Upper lobe of left lung (tissue), 4 donors: Measurements from ENCODE around the gene PPP1R3G.

Source experiments
- CTCF ChIP-seq, 6 experiments: fragments of 450-650 bp in 4 of 6; fragments of 200-600 bp in 2 of 6; sonication (generic) in 2 of 6; IDR thresholded peaks; one replicate each; pipeline ENCODE4 v1.5.1; 2016 to 2019; ENCODE audit warnings: antibody characterized with exemption in 6 of 6
- EP300 ChIP-seq, 4 donors: sonication (generic); formaldehyde crosslinking; IDR thresholded peaks; one replicate each; pipeline ENCODE4 v1.5.1; 2017; ENCODE audit warnings: antibody characterized with exemption in 4 of 4, control low read depth in 2 of 4
- POLR2A ChIP-seq, 4 donors: fragments of 450-650 bp; IDR thresholded peaks; one replicate each; pipeline ENCODE4 v1.5.1; 2016 to 2017; ENCODE audit warnings: antibody characterized with exemption in 4 of 4, mild to moderate bottlenecking in 2 of 4
- POLR2AphosphoS5 ChIP-seq, 2 donors: sonication (generic); formaldehyde crosslinking; IDR thresholded peaks; one replicate each; pipeline ENCODE4 v1.5.1; 2017; ENCODE audit warnings: antibody characterized with exemption in 2 of 2

- TF ChIP-seq POLR2AphosphoS5 (IDR thresholded peaks at IDR 0.05) (no peak), CTCF (IDR thresholded peaks at IDR 0.05) (no peak), POLR2A (IDR thresholded peaks at IDR 0.05) (no peak), EP300 (IDR thresholded peaks at IDR 0.05) (no peak)
These were observed 35.1 kb upstream of the PPP1R3G start for GRCh38 chr6:5050009-5050408.
